ENCODE measurements around the gene SLAIN2.
A peak's percentile ranks its signal among the peaks of the same experiment; 100 is the strongest.
"Not testable (repeated sequence)": the region's sequence is repeated elsewhere in the genome, so short reads cannot be mapped to it uniquely, and the experiment has no call there.

SLAIN2 gene

GRCh38 chr4:48311896-48312295, 29.4 kb upstream of the SLAIN2 start:
- H3K4me1 ChIP-seq (ENCODE audit: control insufficient read depth, low read length) = peaks cover 2% of the 10 kb centered on the region; the same call in 1 of the 2 replicates
- H3K36me3 ChIP-seq (ENCODE audit: control insufficient read depth, low read length) = no peaks in the 10 kb centered on the region
- H3K27ac ChIP-seq (ENCODE audit: low read depth, low read length) = no peak overlapping the region
- H3K9me2 ChIP-seq (replicated peaks; ENCODE audit: control insufficient read depth, low read length) = no peaks in the 10 kb centered on the region
- H4K20me1 ChIP-seq (ENCODE audit: control insufficient read depth, insufficient read depth, low read depth, low read length) = no peaks in the 10 kb centered on the region
- no peak overlapping the region for H3K4me3 ChIP-seq (ENCODE audit: low read length)
- peaks cover 2% of the 10 kb centered on the region; the same call in 1 of the 2 replicates for H3K27me3 ChIP-seq (ENCODE audit: control insufficient read depth, low read length)
- H3K79me2 ChIP-seq (ENCODE audit: control insufficient read depth, low read length) = no peaks in the 10 kb centered on the region
- no peak overlapping the region for H3K4me2 ChIP-seq (ENCODE audit: low read length)
- TF ChIP-seq EZH2phosphoT487 (IDR thresholded peaks at IDR 0.05; ENCODE audit: borderline replicate concordance, low read length) (no peak), CTCF (IDR thresholded peaks at IDR 0.05; ENCODE audit: low read depth, low read length, poor library complexity, severe bottlenecking) (no peak)
- H3K9me3 ChIP-seq (ENCODE audit: control insufficient read depth, insufficient read depth, low read length) = no peaks in the 10 kb centered on the region
- no peaks in the 10 kb centered on the region for H3F3A ChIP-seq (ENCODE audit: control insufficient read depth, insufficient read depth)

- H3K36me3 ChIP-seq (ENCODE audit: control insufficient read depth, low read length); H3K4me1 ChIP-seq (ENCODE audit: control insufficient read depth, low read length); H3F3A ChIP-seq (ENCODE audit: control insufficient read depth, insufficient read depth); H3K27ac ChIP-seq (ENCODE audit: low read depth, low read length); H4K20me1 ChIP-seq (ENCODE audit: control insufficient read depth, insufficient read depth, low read depth, low read length); H3K9me2 ChIP-seq (replicated peaks; ENCODE audit: control insufficient read depth, low read length); H3K79me2 ChIP-seq (ENCODE audit: control insufficient read depth, low read length); H3K4me3 ChIP-seq (ENCODE audit: low read length); H3K27me3 ChIP-seq (ENCODE audit: control insufficient read depth, low read length); H3K9me3 ChIP-seq (ENCODE audit: control insufficient read depth, insufficient read depth, low read length); H3K4me2 ChIP-seq (ENCODE audit: low read length): not testable (repeated sequence)
Measured at GRCh38 chr4:48314746-48315145, 26.6 kb upstream of the SLAIN2 start.

- Histone ChIP-seq H3F3A (ENCODE audit: control insufficient read depth, insufficient read depth) (no peaks in the 10 kb centered on the region), H3K27me3 (ENCODE audit: control insufficient read depth, low read length) (no peaks in the 10 kb centered on the region), H3K36me3 (ENCODE audit: control insufficient read depth, low read length) (no peaks in the 10 kb centered on the region), H4K20me1 (ENCODE audit: control insufficient read depth, insufficient read depth, low read depth, low read length) (no peaks in the 10 kb centered on the region), H3K4me1 (ENCODE audit: control insufficient read depth, low read length) (peaks cover 2% of the 10 kb centered on the region; the same call in 1 of the 2 replicates), H3K27ac (ENCODE audit: low read depth, low read length) (no peak overlapping the region), H3K9me2 (replicated peaks; ENCODE audit: control insufficient read depth, low read length) (no peaks in the 10 kb centered on the region), H3K79me2 (ENCODE audit: control insufficient read depth, low read length) (no peaks in the 10 kb centered on the region), H3K4me2 (ENCODE audit: low read length) (peak overlapping the region; percentile 22; the same call in 1 of the 2 replicates), H3K4me3 (ENCODE audit: low read length) (no peak overlapping the region), H3K9me3 (ENCODE audit: control insufficient read depth, insufficient read depth, low read length) (no peaks in the 10 kb centered on the region)
- TF ChIP-seq EZH2phosphoT487 (IDR thresholded peaks at IDR 0.05; ENCODE audit: borderline replicate concordance, low read length) (no peak), CTCF (IDR thresholded peaks at IDR 0.05; ENCODE audit: low read depth, low read length, poor library complexity, severe bottlenecking) (peak; percentile 80)
Measured at GRCh38 chr4:48315728-48316630, 25.4 kb upstream of the SLAIN2 start.

GRCh38 chr4:48321312-48321711, 20.0 kb upstream of the SLAIN2 start:
- Histone ChIP-seq H3K9me2 (replicated peaks; ENCODE audit: control insufficient read depth, low read length) (no peaks in the 10 kb centered on the region), H3K27ac (ENCODE audit: low read depth, low read length) (no peak overlapping the region), H3K4me2 (ENCODE audit: low read length) (no peak overlapping the region), H3K4me3 (ENCODE audit: low read length) (no peak overlapping the region), H3K36me3 (ENCODE audit: control insufficient read depth, low read length) (no peaks in the 10 kb centered on the region), H3K9me3 (ENCODE audit: control insufficient read depth, insufficient read depth, low read length) (no peaks in the 10 kb centered on the region), H3F3A (ENCODE audit: control insufficient read depth, insufficient read depth) (no peaks in the 10 kb centered on the region), H3K4me1 (ENCODE audit: control insufficient read depth, low read length) (no peaks in the 10 kb centered on the region), H4K20me1 (ENCODE audit: control insufficient read depth, insufficient read depth, low read depth, low read length) (no peaks in the 10 kb centered on the region), H3K79me2 (ENCODE audit: control insufficient read depth, low read length) (no peaks in the 10 kb centered on the region), H3K27me3 (ENCODE audit: control insufficient read depth, low read length) (no peaks in the 10 kb centered on the region)
- TF ChIP-seq EZH2phosphoT487 (IDR thresholded peaks at IDR 0.05; ENCODE audit: borderline replicate concordance, low read length) (no peak), CTCF (IDR thresholded peaks at IDR 0.05; ENCODE audit: low read depth, low read length, poor library complexity, severe bottlenecking) (no peak)
